ENCODE results near the gene TMCO2. TPM values are rescaled to one million over a fixed set of nuclear protein-coding genes. Genes with fewer than 3 reads are reported as not detected.

Gene TMCO2
- total RNA-seq, 1 experiment from 2014 or later, result not detected

DNA sequence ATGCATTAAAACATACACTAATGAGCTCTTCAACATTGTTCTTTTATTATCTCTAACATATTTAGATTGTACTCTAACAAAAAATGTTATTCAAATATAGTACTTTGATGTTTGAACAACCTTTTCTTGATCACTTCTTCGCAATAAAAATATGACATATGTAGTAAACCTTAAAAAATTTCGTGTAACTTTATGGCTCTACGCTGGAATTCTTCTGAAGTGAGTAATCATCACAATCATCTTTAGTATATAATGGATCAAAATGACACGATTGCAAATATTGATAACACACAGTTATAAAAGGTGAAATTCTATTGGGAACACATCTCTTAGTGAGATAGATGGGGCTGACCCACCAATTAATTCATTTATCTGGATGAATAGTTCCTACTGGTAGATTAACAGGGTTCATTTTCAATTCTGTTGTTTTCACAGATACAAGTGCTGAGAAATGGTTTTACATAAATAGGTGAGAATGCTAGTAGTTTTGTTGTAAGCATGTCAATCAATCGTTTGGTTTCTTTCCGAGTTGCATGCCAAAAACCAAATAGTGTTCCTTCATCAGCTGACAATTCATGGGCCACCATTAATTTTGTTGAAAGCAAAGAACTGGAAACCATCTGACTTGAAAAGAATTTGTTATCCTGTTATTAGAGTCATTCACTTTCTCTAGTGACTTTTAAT, 8.8 kb downstream of the TMCO2 start:
- no peak for DNase-seq (ENCODE audit: low spot score)
- in situ Hi-C loops (cut with HindIII; ENCODE audit: low sequenced_read_pairs), result no loop called here

DNA sequence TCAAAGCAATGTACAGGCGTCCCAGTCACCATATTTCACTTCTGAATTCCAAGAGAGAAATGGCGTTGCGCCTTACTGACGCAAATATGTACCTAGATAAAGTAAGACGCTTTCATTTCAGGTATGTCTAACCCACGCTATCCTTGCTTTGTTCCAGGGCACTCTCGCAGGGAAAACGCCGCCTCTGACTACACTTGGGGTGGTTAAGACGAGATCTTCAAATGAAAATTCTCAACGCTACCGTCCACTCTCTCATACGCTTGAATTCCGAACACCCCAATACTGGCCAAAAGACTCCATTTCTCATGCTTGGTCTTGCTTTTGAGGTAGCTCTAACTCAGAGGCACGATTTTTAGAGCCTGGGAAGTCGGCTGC, 9.6 kb downstream of the TMCO2 start:
- in situ Hi-C loops (cut with HindIII; ENCODE audit: low sequenced_read_pairs), result no loop called here
- no peak for DNase-seq (ENCODE audit: low spot score)

DNA sequence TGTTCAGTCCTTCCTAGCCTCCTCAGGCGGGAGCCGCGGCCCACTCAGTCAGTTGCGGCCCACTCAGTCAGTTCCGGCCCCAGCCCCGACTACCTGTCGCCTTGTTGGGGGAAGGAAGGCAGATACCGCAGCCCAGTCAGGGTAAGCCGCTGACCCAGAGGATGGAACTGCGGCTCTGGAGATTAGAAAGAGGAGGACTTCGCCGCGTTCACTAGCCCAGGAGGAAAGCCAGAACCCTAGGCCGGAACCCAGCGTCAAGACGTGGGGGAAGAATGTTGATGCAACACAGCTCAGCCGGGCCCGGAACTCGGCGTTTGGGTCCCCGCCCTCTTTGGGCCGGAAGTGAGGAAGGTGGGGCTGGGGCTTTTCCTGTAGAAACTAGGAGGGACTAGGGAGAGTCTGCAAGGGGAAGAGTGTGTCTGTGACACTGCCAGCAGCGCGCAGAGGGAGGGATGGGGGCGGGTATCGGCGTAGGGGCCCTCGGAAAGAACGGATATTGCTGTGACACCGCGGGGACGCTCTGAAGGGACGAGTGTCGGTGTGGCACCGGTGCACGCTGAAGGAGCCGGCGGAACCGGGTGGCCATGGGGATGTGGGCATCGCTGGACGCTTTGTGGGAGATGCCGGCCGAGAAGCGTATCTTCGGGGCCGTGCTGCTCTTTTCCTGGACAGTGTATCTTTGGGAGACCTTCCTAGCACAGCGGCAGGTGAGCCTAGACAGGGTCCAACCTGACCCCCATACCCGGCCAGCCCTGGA, 10.1 kb downstream of the TMCO2 start, which contains the start of gene ZMPSTE24:
Gene ZMPSTE24 (plus strand): TSS at position 549 of the 757 bp plus-strand sequence. CDS start 36 bp downstream, at position 585.
- DNase-seq (ENCODE audit: low spot score), result peak; percentile 97
- in situ Hi-C loops (cut with HindIII; ENCODE audit: low sequenced_read_pairs), result no loop called here

DNA sequence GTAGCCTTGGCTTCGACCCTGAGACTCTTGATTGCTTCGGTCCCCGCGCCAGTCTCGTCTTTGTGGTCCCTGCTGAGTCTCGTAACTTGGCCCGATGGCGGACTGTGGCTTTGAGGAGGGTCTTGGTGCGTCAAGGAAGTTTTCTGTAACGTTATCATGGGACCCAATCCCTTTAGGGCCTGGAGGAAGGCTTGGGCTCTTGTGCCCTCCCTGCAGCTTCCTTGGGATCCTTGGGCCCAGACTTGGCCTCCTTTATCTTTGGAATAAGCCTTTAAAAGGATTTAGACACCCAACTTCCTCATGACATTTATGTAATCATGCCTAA, 10.7 kb downstream of the TMCO2 start:
- no peak for DNase-seq (ENCODE audit: low spot score)

DNA sequence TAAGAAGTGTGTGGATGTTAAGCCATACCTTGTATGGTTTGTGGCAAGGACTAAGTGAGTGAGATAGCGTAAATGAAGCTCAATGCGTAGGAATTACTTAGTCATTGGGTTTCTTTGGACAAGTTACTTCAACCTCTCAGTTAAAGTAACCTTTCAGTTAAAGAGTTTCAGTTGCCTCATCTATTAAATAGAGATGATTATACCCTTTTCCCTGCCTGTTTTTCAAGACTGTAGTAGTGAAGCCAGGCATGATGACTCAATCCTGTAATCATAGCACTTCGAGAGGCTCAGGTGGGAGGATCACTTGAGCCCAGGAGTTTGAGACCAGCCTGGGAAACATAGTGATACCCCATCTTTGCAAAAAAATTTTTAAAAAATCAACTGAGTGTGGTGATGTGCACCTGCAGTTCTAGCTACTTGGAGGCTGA, 16.6 kb downstream of the TMCO2 start:
- no peak for DNase-seq (ENCODE audit: low spot score)
- in situ Hi-C loops (cut with HindIII; ENCODE audit: low sequenced_read_pairs), result no loop called here

More for the DNA sequence above, 10.7 kb downstream of the TMCO2 start:
- in situ Hi-C loops (cut with HindIII; ENCODE audit: low sequenced_read_pairs), result no loop called here

DNA sequence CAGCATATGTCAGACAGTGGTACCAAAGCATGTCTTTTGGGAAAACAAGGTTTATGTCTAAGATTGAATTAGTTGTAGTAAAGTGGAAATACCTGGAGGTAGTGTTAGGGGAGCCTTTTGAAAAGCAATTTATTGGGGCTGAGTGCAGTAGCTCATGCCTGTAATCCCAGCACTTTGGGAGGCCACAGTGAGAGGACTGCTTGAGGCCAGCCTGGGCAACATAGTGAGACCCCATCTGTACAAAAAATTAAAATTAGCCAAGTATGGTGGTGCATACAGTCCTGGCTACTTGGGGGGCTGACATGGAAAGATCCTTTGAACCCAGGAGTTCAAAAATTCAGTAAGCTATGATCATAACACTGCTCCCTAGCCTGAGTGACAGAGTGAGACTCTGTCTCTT, 17.6 kb downstream of the TMCO2 start:
- in situ Hi-C loops (cut with HindIII; ENCODE audit: low sequenced_read_pairs), result no loop called here
- DNase-seq (ENCODE audit: low spot score), result no peak

DNA sequence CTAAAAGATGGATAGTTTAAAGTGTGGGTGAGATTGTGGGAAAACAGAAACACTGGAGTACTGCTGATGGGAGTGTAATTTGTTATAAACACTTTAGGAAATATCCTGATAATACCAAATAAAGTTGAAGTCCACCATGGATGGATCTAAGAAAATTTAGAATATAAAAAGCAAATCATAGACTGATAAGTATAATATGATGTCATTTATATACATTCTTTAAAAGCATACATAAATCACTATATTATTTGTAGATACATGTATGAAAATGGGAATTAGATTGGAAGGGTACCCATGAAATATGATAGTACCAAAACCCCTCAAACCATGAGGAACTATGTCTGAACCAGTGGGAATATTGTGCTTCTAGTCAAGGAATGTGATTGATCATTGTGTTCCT, 18.2 kb downstream of the TMCO2 start:
- no peak for DNase-seq (ENCODE audit: low spot score)
- in situ Hi-C loops (cut with HindIII; ENCODE audit: low sequenced_read_pairs), result no loop called here

DNA sequence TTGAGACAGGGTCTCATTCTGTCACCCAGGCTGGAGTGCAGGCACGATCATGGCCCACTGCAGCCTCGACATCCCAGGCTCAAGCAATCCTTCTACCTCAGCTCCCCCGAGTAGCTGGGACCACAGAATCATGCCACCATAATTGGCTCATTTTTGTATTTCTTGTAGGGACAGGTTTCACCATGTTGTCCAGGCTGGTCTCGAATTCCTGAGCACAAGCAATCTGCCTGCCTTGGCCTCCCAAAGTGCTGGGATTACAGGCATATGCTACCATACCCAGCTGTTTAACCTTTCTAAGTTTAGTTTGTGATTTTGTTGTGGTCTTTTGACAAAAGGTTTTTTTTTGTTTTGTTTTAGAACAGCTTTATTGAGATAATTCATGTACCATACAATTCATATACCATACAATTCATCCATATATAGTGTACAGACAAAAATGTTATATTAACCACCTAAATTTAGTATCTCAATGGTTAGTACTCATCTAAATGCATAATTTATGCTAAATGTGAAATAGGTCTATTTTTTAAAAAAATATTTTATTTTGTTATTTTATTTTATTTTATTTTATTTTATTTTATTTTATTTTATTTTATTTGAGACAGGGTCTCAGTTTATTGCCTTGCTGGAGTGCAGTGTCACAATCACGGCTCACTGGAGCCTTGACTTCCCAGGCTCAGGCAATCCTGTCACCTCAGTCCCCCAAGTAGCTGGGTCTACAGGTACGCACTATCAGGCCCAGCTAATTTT, 19.2 kb downstream of the TMCO2 start:
- in situ Hi-C loops (cut with HindIII; ENCODE audit: low sequenced_read_pairs), result no loop called here
- no peak for DNase-seq (ENCODE audit: low spot score)

DNA sequence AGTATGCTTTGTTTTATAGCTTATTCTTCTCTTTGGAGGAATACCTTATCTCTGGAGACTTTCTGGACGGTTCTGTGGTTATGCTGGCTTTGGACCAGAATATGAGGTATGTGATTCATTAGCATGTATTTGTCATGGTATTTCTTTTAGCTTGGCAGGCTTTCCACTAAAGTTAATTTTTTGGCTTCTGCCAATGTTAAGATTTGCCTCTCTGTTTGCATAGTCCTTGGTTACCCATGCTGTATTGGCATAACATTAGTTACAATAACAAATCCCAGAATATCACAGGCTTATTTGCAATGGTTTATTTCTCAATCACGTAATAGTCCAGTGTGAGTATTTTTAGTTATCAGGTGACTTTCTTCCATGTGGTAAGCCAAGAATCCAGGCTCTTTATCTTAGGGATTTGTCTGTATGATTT, 20.0 kb downstream of the TMCO2 start:
- DNase-seq (ENCODE audit: low spot score), result no peak
- in situ Hi-C loops (cut with HindIII; ENCODE audit: low sequenced_read_pairs), result no loop called here

DNA sequence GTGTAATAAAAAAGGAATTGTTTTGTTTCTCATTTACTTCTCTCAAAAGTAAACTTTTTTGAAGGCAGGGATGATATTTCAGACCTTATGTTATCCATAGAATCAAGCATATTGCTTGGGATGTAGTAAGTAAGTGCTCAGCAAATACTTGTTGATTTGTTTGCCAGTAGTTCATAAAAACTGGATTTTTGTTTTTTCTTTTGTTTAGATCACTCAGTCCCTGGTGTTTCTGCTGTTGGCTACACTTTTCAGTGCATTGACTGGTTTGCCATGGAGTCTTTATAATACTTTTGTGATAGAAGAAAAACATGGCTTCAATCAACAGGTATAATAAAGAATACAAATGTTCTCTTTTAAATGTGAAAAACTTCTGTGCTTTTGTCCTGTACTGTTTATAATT, 20.5 kb downstream of the TMCO2 start:
- in situ Hi-C loops (cut with HindIII; ENCODE audit: low sequenced_read_pairs), result no loop called here
- no peak for DNase-seq (ENCODE audit: low spot score)

DNA sequence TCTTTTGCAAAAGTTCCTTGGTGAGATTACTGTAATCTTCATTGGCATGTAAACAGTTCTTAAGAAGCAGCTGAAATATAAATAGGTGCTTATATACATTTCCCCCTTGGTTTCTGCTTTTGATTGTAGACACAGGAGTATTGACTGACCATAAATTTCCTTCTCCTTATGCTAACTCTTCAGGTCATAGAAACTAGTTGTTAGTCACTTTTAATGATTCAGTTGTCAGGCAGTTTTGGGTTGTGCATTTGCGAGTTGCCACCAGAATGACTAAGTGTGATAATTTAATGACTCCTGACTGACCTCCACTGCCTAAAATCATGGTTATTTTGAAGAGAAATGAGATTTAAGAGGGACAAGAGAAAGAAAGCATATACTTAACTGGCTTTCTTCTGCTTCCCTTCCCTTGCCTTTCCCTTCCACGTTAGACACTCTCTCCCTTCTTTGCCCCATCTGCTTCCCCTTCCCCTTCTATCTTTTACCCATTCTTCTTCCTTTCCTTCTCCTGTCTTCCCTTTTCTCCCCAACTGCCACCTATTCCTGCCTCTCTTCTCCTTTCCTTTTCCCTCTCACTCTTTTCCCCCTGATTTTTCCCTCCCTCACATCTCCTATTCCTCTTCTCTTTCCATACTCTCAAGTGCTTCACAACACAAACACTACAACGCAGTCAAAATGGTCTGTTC, 22.6 kb downstream of the TMCO2 start:
- no peak for DNase-seq (ENCODE audit: low spot score)
- in situ Hi-C loops (cut with HindIII; ENCODE audit: low sequenced_read_pairs), result no loop called here

DNA sequence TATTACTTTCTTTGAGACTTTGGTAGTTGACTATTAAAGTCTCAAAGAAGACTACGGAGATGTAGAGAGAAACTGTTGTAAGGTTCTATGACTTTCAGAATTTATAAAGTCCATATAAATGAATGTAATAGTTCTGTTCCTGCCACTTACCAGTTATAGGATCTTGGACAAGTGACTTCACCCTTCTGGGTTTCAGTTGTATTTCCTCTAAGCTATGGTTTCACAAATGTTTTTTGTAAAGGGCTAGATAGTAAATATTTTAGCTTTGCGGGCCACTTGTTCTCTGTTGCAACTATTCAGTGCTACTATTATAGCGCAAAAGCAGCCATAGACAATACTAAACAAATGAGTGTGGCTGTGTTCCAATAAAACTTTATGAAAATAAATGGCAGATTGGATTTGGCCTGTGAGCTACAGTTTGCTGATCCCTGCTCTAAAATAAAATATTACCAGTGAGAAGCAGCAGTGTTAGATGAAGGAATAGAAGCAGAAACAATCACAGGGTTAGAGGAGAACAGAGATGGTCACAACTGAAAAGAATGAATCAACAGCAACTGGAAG, 25.0 kb downstream of the TMCO2 start:
- in situ Hi-C loops (cut with HindIII; ENCODE audit: low sequenced_read_pairs), result no loop called here
- no peak for DNase-seq (ENCODE audit: low spot score)

DNA sequence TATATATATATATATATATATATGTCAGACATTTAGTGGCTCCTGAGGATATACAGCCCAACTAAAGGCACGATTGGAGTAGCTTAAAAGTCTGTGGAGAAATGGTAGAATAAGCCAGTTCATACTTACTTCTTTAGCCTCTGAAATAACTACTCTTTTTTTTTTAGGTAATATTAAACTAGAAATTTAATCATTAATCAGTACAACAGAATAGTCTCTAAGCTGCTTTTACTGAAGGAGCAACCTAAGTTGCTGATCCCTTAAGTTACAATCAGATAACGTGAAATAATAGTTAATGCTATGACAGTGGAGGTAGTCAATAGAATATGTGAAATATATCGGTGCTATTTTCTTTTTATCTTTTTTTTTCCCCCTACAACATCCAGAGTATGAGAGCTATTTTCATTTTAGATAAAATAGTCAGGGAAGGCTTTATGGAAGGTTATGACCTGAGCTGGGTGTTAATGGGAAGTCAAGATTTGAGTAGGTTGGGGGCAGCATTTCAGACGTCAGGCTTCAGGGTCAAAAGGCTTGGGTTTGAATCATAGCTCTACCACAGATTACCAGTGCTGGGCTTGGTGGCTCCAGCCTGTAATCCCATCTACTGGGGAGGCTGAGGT, 25.9 kb downstream of the TMCO2 start:
- no peak for DNase-seq (ENCODE audit: low spot score)
- in situ Hi-C loops (cut with HindIII; ENCODE audit: low sequenced_read_pairs), result no loop called here

DNA sequence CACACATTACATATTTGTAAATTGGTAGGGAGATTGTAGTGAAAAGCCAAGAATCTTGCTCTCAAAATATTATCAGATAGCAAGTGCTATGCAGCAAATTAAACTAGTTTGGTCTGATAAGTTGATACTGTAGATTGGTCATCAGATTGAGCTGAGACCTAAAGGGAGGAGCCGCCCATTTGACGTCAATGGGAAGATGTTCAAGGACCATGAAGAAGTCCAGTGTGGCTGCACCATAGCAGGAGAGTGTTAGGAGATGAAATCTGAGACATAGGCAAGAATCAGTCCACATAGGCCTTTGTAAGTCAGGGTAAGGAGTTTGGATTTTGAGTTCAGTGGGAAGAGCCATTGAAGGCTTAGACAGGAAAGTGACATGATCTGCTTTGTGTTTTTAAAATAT, 26.6 kb downstream of the TMCO2 start:
- no peak for DNase-seq (ENCODE audit: low spot score)
- in situ Hi-C loops (cut with HindIII; ENCODE audit: low sequenced_read_pairs), result no loop called here

DNA sequence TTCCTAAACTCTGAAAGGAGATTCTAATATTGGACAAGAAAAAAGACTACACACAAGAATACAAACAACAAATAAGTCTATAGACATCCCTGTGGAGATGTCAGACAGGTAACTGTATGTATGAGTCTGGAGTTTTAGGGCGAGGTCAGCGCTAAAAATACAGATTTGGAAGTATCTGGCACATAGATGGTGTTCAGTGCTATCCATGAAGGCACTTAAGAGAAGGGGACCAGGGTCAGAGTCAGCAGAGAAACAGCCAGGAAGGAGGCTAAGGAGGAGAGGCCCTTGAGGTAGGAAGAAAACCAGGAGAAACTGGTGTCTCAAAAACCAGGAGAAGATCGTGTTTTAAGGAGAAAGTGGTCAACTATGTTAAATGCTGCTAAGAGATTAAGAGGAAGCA, 28.4 kb downstream of the TMCO2 start:
- in situ Hi-C loops (cut with HindIII; ENCODE audit: low sequenced_read_pairs), result no loop called here
- DNase-seq (ENCODE audit: low spot score), result no peak

DNA sequence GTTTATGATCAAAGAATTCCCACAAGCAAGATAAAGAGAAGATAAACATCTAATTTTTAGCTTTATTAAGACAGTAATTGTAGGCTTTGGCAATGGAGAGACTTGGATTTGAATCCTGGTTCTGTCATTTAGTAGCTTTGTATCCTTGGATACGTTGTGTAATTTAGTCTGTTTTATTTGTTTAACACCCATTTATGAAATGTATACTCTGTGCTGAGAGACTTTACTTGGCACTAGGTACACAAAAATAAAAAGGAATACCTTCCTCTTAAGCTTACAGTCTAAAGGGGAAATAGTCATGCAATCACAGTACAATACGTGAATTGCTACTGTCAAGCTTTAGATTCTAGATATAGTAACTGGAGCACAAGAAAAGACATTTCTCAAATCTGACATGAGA, 34.1 kb downstream of the TMCO2 start:
- in situ Hi-C loops (cut with HindIII; ENCODE audit: low sequenced_read_pairs), result no loop called here
- DNase-seq (ENCODE audit: low spot score), result no peak

DNA sequence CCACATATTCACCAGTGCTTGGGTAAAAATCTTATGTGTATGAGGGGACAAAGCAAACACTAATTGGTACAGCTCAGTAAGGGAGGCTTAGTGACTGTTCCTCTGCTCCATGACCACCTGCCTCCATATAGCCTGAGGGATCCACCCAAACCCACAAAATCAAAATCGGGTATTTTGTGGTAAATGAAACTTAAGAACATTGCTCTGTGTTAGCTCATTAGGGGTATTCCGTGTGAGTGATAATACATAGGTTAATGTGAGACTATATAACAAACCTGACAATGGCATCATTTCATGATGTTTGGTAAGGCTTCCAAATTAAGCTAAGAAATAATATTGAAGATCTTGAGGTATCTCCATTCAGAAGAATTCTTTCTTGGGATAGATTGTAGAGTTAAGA, 43.6 kb downstream of the TMCO2 start:
- DNase-seq (ENCODE audit: low spot score), result no peak
- in situ Hi-C loops (cut with HindIII; ENCODE audit: low sequenced_read_pairs), result loop anchor here (10.0 kb wide), 1 partner anchor 46 kb away; the partner anchor contains the start of gene TMCO2

DNA sequence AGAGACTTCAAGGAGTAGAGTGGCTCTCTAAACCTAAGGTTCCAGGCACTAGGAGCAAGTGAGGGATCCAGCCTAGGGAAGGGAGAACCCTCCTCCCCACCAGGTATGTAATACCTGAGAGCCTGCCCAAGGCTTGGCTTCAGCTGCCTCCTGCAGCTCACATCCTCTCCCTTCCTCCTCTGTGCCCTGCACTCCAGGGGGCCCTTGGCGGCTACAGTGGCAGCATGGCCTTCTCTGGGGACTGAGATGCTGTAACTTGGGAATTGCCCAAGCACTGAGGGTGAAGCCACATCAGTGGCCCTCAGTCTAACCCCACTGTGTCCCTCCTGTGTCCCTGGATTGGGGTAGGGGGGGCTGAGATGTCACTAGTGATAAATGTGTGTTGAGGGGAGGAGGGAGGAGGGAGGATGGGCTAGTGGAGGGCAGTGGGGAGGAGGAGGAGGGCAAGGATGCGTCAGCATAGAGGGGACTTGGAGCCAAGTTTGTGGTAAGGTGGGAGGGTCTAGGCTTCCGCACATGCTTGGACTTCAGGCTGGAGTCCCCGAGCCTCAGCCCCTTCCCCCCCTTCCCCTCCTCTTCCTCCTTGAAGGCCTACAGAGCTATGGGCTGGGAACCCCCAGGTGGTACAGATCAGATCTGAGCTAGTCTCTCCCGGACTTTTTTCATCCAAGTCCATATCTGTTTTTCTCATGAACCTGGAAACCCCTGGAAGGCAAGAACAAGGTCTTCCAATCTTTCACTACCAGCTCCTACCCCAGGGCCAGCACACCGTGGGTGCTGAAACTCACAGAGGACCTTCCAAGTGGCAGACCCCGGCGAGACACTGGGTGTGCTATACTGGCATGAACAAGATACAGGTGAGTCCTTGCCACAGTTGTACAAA, 51.9 kb downstream of the TMCO2 start:
- in situ Hi-C loops (cut with HindIII; ENCODE audit: low sequenced_read_pairs), result loop anchor here (10.0 kb wide), 1 partner anchor 55 kb away; the partner anchor contains the start of gene TMCO2
- DNase-seq (ENCODE audit: low spot score), result no peak
